Right lobe of liver (tissue), 4 donors: Measurements from ENCODE around the gene LGI2.

Source experiments
- POLR2A ChIP-seq: fragments of 450-650 bp; IDR thresholded peaks from one replicate; pipeline ENCODE4 v1.6.1; 2017; ENCODE audit warnings: antibody characterized with exemption, mild to moderate bottlenecking
- TF ChIP-seq, protein P1 (sequence below), 4 donors: fragments of 200-600 bp in 3 of 4; fragments of 450-650 bp in 1 of 4; IDR thresholded peaks; one replicate each; pipeline versions ENCODE4 v1.5.1 to v1.8.0; 2016 to 2022; ENCODE audit warnings: antibody characterized with exemption in 4 of 4, mild to moderate bottlenecking in 2 of 4
- donor health status: DM: no; HTN: no; CAD: no.
- donor health status: DM: no; HTN: no; CAD: no.
- donor health status: DM: no; HTN: yes; CAD: no.

GRCh38 chr4:24991015-24991414 lies 39.7 kb downstream of the LGI2 start:
- TF ChIP-seq, protein P1, sequence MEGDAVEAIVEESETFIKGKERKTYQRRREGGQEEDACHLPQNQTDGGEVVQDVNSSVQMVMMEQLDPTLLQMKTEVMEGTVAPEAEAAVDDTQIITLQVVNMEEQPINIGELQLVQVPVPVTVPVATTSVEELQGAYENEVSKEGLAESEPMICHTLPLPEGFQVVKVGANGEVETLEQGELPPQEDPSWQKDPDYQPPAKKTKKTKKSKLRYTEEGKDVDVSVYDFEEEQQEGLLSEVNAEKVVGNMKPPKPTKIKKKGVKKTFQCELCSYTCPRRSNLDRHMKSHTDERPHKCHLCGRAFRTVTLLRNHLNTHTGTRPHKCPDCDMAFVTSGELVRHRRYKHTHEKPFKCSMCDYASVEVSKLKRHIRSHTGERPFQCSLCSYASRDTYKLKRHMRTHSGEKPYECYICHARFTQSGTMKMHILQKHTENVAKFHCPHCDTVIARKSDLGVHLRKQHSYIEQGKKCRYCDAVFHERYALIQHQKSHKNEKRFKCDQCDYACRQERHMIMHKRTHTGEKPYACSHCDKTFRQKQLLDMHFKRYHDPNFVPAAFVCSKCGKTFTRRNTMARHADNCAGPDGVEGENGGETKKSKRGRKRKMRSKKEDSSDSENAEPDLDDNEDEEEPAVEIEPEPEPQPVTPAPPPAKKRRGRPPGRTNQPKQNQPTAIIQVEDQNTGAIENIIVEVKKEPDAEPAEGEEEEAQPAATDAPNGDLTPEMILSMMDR (IDR thresholded peaks at IDR 0.05) = no peak
- no peak for TF ChIP-seq POLR2A
